GM12874 (cell line): ENCODE results near the gene PFDN1.

ENCODE experiments used
- TF ChIP-seq, protein P1 (sequence below): IDR thresholded peaks from 2 replicates; pipeline ENCODE4 v1.5.1; 2011; ENCODE audit warnings: low read depth, mild to moderate bottlenecking, control low read depth, low read length, moderate library complexity; ENCODE audit not compliant: insufficient read depth

The PFDN1 gene

DNA sequence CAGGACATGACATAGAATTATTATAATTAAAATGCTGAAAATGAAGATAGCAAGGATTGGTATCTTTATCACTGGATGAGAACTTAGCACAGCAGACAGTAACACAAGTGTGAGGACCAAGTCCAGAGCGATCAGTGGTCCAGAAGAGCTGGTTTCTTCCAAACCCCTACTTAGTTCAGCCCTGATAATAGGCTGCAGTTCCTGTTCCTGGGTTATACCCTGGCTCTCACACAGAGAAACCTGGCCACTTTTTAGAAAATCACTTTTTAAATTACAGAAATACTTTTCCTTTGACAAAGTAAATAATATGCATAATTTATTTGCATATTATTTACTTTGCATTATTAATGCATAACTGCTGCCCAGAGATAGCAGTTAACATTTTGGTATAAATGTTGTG, 87.6 kb downstream of the PFDN1 start:
- TF ChIP-seq, protein P1, sequence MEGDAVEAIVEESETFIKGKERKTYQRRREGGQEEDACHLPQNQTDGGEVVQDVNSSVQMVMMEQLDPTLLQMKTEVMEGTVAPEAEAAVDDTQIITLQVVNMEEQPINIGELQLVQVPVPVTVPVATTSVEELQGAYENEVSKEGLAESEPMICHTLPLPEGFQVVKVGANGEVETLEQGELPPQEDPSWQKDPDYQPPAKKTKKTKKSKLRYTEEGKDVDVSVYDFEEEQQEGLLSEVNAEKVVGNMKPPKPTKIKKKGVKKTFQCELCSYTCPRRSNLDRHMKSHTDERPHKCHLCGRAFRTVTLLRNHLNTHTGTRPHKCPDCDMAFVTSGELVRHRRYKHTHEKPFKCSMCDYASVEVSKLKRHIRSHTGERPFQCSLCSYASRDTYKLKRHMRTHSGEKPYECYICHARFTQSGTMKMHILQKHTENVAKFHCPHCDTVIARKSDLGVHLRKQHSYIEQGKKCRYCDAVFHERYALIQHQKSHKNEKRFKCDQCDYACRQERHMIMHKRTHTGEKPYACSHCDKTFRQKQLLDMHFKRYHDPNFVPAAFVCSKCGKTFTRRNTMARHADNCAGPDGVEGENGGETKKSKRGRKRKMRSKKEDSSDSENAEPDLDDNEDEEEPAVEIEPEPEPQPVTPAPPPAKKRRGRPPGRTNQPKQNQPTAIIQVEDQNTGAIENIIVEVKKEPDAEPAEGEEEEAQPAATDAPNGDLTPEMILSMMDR: no peak

DNA sequence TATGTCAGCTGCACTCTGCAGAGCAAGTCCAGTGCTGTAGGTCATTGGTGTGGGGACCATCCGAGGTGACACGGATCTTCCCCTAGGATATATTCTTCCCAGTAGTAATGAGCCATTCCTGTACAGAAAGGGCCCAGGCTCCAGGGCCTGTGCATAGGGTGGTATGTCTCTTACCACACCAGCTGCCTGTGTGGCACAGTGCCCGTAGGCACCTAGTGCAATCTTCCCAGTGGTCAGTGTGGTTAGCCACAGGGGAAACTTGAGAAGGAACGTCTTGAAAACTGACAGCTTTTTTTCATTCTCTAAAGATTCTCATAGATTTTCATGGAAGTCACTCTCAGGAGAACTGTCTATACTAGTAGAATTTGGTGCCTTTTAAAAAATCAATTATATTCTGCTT, 88.1 kb downstream of the PFDN1 start:
- TF ChIP-seq, protein P1: no peak

DNA sequence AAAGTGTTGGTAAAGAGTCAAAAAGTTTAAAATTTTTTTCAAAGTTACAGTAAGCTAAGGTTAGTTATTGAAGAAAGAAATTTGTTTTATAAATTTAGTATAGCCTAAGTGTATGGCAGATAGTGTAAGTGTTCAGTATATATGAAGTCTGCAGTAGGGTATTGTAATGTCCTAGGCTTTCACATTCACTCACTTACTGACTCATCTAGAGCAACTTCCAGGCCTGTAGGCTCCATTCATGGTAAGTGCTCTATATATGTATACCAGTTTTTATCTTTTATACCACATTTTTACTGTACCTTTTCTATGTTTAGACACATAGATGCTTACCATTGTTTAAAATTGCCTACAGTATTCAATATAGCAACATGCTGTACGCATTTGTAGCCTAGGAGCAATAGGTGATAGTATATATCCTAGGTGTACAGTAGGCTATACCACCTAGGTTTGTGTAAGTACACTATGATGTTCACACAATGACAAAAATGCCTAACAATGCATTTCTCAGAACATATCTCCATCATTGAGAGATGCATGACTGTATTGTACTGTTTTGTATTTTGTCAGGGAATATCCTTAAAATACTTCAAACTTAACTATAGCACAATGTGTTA, 89.4 kb downstream of the PFDN1 start:
- TF ChIP-seq, protein P1: no peak

DNA sequence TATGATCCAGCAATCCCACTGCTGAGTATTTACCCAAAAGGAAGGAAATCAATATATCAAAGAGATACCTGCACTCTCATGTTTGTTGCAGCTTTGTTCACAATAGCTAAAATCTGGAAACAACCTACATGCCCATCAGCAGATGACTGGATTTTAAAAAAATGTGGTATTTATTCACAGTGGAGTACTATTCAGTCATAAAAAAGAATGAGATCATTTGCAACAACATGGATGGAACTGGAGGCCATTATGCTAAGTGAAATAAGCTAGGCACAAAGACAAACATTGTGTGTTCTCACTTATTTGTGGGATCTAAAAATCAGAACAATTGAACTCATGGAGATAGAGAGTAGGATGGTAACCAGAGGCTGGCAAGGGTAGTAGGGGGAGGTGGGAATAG, 94.8 kb downstream of the PFDN1 start:
- TF ChIP-seq, protein P1: no peak

DNA sequence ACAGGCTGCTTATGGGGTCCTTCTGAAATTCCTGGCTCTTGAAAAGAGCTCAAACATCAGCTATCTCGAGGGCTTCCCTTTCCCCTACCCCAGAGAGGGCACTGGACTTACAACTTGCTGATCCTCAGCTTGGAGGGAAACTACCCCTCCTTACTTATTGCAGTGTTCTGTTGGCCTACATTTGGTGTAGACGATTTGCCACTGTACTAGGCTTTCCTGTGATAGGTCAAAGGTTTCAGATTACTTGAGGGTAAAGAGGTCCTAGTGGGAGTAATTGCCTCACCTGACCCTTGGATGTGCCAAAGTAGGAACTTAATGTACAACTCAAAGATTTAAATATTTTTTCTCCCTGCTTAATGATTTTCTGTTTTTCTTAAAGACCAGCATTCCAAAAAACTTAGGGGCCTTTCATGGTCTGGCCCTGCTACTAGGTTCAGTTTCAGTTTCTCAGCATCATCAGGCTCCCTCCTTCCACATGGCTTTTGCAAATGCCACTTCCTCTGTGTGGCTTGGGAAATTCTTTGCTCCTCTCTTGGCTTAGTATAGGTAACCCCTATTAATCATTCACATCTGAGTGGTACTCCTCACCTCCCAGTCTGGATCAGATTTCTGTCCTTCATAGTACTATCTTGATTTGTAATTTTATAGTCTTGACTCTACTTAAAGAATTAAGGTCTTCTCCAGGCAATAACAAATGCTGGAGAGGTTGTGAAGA, 95.5 kb downstream of the PFDN1 start:
- TF ChIP-seq, protein P1: no peak

DNA sequence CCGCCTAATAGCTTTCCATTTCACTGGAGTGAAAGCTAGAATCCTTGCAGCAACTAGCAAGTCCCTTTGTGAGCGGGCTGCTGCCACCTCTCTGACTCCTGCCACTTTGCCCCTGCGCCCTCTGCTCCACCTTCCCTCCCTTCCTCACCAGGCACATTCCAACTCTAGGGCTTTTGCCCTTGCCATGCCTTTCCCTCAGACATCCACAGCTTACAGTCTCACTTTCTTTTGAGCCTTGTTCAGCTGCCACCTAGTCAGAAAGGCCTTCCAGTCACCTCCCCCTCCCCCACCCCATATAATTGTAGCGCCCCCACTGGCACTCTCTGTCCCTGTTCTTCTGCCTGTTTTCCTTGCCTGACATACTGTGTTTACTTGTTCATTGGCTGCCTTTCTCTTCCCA, 96.9 kb downstream of the PFDN1 start:
- TF ChIP-seq, protein P1: no peak

DNA sequence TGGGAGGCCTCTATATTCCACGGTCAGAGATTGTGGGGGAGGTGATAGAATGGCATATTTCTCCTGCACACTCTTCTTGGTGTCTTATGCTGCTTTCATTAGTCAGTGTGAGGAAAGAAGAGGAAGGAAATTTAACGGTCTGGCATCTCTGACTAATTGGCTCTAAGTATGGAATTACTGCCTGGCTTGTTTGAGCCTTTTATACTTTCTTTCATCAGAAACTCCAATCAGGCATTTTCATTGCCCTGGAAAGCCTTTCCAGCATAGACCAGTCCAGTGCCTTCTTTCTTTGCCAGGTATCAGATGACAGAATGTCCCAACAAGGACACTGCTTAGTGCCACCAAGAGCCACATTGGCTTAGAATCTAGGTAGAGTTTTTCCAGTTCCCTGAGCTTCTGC, 97.7 kb downstream of the PFDN1 start:
- TF ChIP-seq, protein P1: no peak
